ENCODE measurements around the gene C10orf105.

C10orf105 gene, protein sequence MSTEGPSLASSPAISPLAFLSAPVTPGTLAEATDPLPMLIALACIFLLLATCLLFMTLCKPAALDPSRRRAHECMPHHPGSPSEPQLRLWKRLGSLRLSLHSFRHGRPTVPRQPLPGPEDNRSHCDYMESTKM

DNA sequence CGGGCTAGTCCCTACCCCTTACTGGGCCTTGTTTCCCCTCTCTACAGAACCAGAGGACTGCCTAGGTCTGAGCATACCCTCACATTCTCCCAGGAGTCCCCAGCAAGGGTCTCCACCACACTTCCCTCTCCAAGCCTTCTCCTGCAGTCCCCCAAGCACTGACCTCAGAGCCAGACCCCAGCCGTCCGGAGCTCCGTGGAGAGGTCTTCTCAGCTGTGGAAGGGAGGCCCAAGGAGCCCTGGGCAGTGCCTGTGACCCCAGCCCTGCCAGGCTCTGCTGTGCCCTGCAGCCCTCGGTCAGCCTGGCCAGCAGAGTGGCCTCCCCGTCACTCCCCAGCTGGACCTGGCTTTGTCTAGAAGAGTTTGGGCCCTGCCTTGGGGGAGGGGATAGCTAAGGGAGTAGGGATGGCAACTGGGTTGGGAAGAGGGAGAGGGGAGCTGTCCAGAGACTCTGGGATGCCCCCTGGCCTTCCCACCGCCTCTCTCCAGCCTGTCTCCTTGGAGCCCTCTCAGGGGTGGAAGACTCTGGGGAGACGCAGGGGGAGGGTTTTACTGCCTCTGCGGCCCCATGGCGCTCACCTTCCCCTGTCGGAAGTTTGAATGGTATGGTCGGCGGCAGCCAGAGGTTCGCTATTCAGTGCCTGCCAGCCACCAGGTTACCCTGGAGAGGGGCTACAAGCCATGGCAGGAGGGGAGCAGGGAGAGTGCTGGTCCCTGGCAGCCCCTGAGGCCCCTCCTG lies at the start of gene C10orf105:
Gene C10orf105, minus strand, starts transcription at position 315 of the 738 bp plus-strand sequence. CDS start 3,441 bp downstream, outside the sequence.
- TF ChIP-seq, protein P1, sequence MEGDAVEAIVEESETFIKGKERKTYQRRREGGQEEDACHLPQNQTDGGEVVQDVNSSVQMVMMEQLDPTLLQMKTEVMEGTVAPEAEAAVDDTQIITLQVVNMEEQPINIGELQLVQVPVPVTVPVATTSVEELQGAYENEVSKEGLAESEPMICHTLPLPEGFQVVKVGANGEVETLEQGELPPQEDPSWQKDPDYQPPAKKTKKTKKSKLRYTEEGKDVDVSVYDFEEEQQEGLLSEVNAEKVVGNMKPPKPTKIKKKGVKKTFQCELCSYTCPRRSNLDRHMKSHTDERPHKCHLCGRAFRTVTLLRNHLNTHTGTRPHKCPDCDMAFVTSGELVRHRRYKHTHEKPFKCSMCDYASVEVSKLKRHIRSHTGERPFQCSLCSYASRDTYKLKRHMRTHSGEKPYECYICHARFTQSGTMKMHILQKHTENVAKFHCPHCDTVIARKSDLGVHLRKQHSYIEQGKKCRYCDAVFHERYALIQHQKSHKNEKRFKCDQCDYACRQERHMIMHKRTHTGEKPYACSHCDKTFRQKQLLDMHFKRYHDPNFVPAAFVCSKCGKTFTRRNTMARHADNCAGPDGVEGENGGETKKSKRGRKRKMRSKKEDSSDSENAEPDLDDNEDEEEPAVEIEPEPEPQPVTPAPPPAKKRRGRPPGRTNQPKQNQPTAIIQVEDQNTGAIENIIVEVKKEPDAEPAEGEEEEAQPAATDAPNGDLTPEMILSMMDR (IDR thresholded peaks at IDR 0.05; ENCODE audit: extremely low read depth, missing control alignments) = no peak
- no peak for DNase-seq (ENCODE audit: low spot score)

DNA sequence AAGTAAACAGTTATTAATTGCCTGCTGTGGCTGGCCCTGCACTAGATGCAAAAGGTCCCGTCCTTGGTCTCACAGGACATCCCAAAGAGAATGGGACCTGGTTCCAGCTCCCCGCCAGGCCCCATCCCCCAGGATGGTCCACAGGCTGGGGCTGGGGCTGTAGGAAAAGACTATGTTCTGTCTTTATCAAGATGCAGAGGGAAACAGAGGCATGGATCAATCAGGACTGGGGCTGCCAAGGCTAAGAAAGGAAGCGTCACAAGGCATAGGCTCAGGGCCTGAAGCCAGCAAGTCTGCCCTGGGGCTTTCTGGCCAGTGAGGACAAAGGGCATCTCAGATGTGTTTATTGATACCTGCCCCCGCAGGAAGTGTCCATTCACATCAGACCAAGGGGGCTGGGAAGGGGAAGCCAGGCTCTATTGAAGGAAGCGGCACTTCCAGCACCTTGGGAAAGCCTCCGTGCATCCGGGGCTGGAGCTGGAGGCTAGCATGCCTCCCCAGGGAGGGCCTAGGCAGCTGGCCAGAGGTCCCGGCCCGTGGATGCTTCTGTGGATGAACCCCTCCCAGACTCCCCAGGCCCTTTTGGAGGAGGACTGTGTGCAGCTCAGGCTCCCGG lies 48.0 kb upstream of the C10orf105 start:
- TF ChIP-seq, protein P1 (IDR thresholded peaks at IDR 0.05; ENCODE audit: extremely low read depth, missing control alignments) = no peak
- no peak for DNase-seq (ENCODE audit: low spot score)

DNA sequence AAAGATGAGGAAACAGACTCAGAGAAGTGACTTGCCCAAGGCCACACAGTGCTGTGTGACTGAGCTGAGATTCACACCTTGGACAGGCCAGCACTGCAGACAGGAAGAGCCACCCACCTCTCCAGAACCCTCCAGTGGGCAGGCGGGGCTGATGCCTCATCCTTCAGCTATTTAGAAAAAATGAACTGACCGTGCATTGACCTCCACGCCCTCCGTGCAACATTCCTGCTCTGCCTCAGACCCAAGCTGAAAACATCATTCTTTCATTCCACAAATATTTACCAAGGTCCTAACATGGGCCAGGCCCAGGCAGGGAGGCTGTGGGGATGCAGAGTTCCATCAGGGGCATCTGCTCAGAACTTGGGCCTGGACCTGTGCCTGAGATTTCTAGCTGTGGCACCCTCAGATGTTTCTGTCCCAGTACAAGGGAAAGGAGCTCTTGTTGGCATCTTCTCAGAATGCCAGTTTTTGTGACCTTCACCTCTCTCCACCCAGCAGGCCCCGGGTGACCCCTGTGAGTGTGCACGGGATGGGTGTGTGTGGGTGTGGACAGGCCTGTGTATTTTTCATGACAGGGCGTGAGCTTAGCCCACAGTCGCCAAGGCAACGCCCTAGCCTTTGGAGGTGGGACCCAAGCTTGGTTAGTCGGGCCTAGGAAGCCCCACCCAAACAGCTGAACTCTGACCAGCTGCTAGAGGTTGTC lies 47.3 kb upstream of the C10orf105 start:
- DNase-seq (ENCODE audit: low spot score) = peak; percentile 58
- TF ChIP-seq, protein P1 (IDR thresholded peaks at IDR 0.05; ENCODE audit: extremely low read depth, missing control alignments) = no peak

DNA sequence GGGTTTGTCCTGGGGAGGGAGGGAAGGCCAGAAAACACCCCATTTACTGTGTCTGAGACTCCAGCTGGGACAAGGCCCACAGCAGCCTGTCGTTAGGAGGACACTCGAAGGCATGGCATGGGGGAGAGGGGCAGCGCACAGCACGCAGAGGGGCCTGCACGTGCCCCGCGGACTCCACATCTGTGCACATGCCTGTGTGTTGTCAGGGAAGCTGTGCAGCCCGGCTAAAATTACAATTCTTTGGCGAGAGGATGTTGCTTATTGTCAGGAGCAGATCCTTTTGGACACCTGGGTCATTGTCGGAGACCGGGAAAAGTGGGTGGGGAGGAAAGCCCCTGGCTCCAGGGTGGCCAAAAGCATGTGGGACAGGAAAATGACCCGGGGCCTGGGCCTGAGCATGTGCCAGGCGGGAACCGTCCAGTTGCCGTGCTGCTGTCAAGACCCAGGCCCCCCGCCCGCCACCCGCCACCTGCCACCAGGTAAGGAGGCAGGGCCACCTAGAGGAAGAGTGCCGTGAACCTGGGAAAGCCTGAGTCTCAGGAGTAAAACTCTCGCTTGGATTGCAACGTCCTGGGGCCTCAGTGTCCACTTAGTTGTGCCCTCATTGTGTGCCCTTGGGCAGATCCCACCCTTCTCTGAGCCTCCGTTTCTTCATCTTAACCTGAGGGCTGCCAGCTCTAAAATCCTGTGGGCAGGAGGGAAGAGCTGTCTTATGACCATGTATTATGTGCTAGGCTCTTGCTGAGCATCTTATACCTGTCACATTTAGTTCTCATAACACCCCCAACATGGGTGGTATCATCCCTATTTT lies 46.5 kb upstream of the C10orf105 start:
- TF ChIP-seq, protein P1 (IDR thresholded peaks at IDR 0.05; ENCODE audit: extremely low read depth, missing control alignments) = no peak
- DNase-seq (ENCODE audit: low spot score) = no peak

DNA sequence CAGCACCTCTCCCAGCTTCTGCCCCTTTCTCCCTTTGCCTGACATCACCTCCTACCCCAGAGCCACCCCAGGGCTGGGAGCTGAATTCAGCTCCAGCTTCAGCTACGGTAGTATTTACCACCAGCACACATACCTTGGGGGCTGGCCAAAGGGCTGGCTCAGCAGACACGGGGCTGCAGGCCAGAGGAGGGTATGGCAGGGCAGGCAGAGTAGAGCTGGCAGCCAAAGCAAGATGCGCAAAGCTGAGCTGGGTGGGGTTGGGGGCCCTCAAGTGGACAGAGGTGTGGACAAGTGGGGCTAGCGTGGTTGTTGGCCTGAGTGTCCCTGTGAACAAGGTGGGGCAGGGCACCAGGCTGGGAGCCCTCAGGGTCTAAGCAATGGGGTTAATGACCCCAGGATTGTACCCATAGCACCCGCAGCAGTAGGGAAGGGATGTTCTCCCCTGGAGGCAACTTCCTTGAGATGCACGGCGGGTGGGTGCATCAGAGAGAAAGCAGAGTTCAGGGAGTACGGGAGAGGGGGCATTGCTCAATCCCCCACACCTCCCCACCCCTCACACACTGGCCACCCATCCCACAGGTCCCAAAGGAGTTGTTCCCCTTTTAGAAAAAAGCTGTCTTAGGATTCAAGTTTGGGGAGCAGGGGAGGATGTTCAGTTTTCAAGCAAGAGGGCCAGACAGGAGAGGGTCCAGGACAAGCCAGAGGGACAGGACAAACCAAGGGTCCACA lies 45.8 kb upstream of the C10orf105 start:
- TF ChIP-seq, protein P1 (IDR thresholded peaks at IDR 0.05; ENCODE audit: extremely low read depth, missing control alignments) = no peak
- DNase-seq (ENCODE audit: low spot score) = no peak

DNA sequence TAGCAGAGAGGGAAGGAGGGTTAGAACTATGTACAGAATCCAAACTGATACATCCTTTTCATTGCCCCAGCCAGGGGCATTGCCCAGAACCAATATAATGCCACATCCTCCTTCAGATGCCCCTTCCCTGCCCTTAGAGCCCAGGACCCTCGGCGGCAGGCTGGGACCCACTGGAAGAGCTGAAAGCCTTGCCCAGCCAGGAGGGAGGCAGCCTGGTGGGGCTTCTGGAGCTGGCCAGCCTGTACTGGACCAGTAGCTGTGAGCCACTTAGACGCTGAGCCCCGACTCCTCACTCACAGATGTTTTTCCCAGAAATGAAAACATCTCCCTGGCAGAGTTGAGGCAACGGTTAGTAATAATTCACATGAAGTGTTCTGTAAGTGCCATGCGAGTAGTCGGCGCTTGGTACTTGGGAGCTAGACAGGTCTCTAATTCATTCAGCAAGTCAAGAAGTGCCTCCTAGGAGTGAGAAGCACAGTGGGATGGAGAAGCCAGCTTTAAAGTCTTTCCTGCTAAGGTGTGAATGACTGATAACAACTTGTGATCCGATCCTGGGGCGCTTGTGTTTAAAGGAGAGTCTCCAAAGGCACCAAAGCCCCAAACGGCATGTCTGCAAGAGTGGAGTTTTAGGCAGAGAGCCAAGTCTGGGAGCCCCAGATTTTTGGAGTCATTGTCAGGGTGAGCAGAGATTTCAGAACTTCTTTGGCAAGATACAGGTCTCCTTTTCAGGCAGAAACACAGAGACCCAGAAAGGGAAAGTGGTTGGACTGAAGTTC lies 44.0 kb upstream of the C10orf105 start:
- DNase-seq (ENCODE audit: low spot score) = no peak
- TF ChIP-seq, protein P1 (IDR thresholded peaks at IDR 0.05; ENCODE audit: extremely low read depth, missing control alignments) = no peak

All from GM20000 (cell line).